Neutrophil (primary cell): ENCODE data around the gene TSKS.
"Not testable (repeated sequence)": the region's sequence is repeated elsewhere in the genome, so short reads cannot be mapped to it uniquely, and the experiment has no call there.

ENCODE experiments used
- H3K27ac ChIP-seq: fragments of 200-600 bp; sonication (generic); 2 replicates; pipeline ENCODE4 v1.5.1; 2016; ENCODE audit warnings: mild to moderate bottlenecking, moderate library complexity
- H3K27me3 ChIP-seq: fragments of 200-600 bp; sonication (generic); 2 replicates; pipeline ENCODE4 v1.6.0; 2016; ENCODE audit warnings: mild to moderate bottlenecking
- H3K36me3 ChIP-seq: fragments of 200-600 bp; sonication (generic); 2 replicates; pipeline ENCODE4 v1.5.1; 2017
- H3K4me1 ChIP-seq, 2 experiments: fragments of 200-600 bp in 1 of 2; sonication (generic) in 1 of 2; 1 replicate in 1 of 2; 2 replicates in 1 of 2; pipeline versions ENCODE4 v1.5.1 to v1.6.1; 2013 to 2016; ENCODE audit warnings: low read depth in 1 of 2, low read length in 1 of 2, mild to moderate bottlenecking in 1 of 2, moderate library complexity in 1 of 2; ENCODE audit not compliant: control insufficient read depth in 1 of 2, insufficient read depth in 1 of 2
- H3K4me3 ChIP-seq, 2 experiments: fragments of 200-600 bp in 1 of 2; sonication (generic) in 1 of 2; 1 replicate in 1 of 2; 2 replicates in 1 of 2; pipeline ENCODE4 v1.5.1; 2013 to 2016; ENCODE audit warnings: low read depth in 1 of 2, low read length in 1 of 2, mild to moderate bottlenecking in 1 of 2, moderate library complexity in 1 of 2
- H3K9me3 ChIP-seq: fragments of 200-600 bp; sonication (generic); 2 replicates; pipeline ENCODE4 v1.5.1; 2016
- CTCF ChIP-seq: fragments of 200-600 bp; sonication (generic); IDR thresholded peaks from 2 replicates; pipeline ENCODE4 v1.5.1; 2016; ENCODE audit warnings: antibody characterized with exemption

The TSKS gene

GRCh38 chr19:49730166-49730565 lies 32.9 kb downstream of the TSKS start:
- TF ChIP-seq CTCF, result no peak
- Histone ChIP-seq H3K4me1 (no peaks in the 10 kb centered on the region), H3K27me3 (no peaks in the 10 kb centered on the region), H3K4me3 (no peak overlapping the region), H3K36me3 (no peaks in the 10 kb centered on the region), H3K9me3 (no peaks in the 10 kb centered on the region), H3K27ac (no peak overlapping the region)

- no peak overlapping the region for H3K27ac ChIP-seq
- no peak for TF ChIP-seq CTCF
These were observed 35.7 kb downstream of the TSKS start for GRCh38 chr19:49727217-49728030.

GRCh38 chr19:49719420-49719819 lies 43.7 kb downstream of the TSKS start:
- not testable (repeated sequence) for H3K27ac ChIP-seq, H3K36me3 ChIP-seq, H3K4me3 ChIP-seq, H3K27me3 ChIP-seq, H3K9me3 ChIP-seq
- H3K4me1 ChIP-seq, result peaks cover 6 to 13% of the 10 kb centered on the region in 2 experiments

More at GRCh38 chr19:49727217-49728030, 35.7 kb downstream of the TSKS start:
- H3K36me3 ChIP-seq, result no peaks in the 10 kb centered on the region
- H3K27me3 ChIP-seq, result no peaks in the 10 kb centered on the region
- no peaks in the 10 kb centered on the region for H3K9me3 ChIP-seq
- H3K4me3 ChIP-seq, result no peak overlapping the region
- no peaks in the 10 kb centered on the region for H3K4me1 ChIP-seq

GRCh38 chr19:49718991-49719390 lies 44.1 kb downstream of the TSKS start:
- no peak overlapping the region for H3K27ac ChIP-seq
- H3K4me1 ChIP-seq, result peaks cover 6 to 13% of the 10 kb centered on the region in 2 experiments
- H3K9me3 ChIP-seq, result no peaks in the 10 kb centered on the region
- no peaks in the 10 kb centered on the region for H3K36me3 ChIP-seq
- H3K27me3 ChIP-seq, result no peaks in the 10 kb centered on the region
- no peak overlapping the region for H3K4me3 ChIP-seq
- no peak for TF ChIP-seq CTCF

- Histone ChIP-seq H3K9me3 (no peaks in the 10 kb centered on the region), H3K4me3 (no peak overlapping the region), H3K36me3 (no peaks in the 10 kb centered on the region), H3K4me1 (peaks cover 6 to 13% of the 10 kb centered on the region in 2 experiments), H3K27ac (no peak overlapping the region), H3K27me3 (no peaks in the 10 kb centered on the region)
- TF ChIP-seq CTCF, result no peak
These were observed 44.6 kb downstream of the TSKS start for GRCh38 chr19:49718511-49718910.

GRCh38 chr19:49716154-49716553 lies 47.0 kb downstream of the TSKS start:
- no peaks in the 10 kb centered on the region for H3K9me3 ChIP-seq
- H3K27me3 ChIP-seq, result no peaks in the 10 kb centered on the region
- TF ChIP-seq CTCF, result no peak
- H3K4me3 ChIP-seq, result no peak overlapping the region
- peaks cover 6 to 13% of the 10 kb centered on the region in 2 experiments for H3K4me1 ChIP-seq
- H3K27ac ChIP-seq, result peak overlapping the region; percentile 54
- H3K36me3 ChIP-seq, result no peaks in the 10 kb centered on the region
